GM19397 (cell line): ENCODE measurements around the gene KRTAP13-2.

Source experiments
- ATAC-seq: cut with Tn5 transposase; IDR thresholded peaks from one replicate; pipeline ENCODE4 v1.9.1; 2021; ENCODE audit warnings: mild to moderate bottlenecking, moderate library complexity; ENCODE audit not compliant: unreplicated experiment

KRTAP13-2 gene

GRCh38 chr21:30372139-30372770 is at the start of gene KRTAP13-2:
KRTAP13-2 (minus strand) TSS chr21:30372271; CDS start chr21:30372213, 58 bp downstream.
- ATAC-seq: no peak

- no peak for ATAC-seq
Observed at GRCh38 chr21:30415993-30416392, 43.9 kb upstream of the KRTAP13-2 start.

DNA sequence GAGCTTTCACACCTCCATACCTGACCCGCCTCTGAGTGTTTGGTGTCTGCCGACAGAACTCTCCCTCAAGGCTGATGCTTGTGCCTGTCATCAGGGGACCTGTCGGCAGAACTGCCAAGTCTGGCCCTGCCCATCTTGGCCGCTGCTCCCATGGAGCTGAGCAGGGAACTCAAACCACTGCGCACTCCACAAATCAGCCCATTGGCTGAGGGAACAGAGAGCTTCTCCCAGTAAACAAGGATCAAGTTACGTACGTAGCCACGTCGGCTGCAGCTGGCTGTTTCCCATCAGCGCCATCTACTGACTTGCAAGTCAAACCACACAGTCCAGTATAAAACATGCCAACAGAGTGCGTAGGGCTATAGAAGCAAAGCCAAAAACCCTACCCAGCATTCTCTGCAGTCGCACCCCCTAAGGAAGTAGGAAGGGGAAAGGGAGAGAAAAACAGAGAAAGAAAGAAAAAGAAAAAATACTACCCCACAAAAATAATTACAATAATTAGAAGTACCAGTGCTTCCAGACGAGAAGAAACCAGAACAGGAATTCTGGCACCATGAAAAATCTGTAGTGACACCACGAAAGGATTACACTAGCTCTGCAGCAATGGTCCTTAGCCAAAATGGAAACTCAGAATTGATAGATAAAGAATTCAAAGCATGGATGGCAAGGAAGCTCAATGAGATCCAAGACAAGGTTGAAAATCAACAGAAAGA is 36.9 kb upstream of the KRTAP13-2 start:
- ATAC-seq: no peak

DNA sequence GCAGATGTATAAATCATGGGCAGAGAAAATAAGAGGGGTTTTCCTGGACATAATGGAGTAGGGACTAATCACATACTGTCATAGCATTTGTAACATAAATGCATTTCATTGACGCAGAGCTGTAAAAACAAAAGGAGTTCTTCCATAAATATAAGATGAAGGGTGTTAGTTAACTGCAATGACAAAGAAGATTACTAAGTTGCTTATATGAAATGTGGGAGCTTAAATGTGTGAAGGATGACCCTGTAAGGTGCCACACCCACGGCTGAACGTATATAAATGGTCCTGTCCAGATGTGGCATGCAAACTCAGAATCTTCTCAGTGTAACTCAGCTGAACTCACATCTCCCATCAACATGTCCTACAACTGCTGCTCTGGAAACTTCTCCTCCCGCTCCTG is 23.7 kb upstream of the KRTAP13-2 start, which contains the start of gene KRTAP13-1:
Gene KRTAP13-1, plus strand, starts transcription at position 301 of the 400 bp plus-strand sequence. Its CDS starts 56 bp downstream, at position 357.
- ATAC-seq: no peak

DNA sequence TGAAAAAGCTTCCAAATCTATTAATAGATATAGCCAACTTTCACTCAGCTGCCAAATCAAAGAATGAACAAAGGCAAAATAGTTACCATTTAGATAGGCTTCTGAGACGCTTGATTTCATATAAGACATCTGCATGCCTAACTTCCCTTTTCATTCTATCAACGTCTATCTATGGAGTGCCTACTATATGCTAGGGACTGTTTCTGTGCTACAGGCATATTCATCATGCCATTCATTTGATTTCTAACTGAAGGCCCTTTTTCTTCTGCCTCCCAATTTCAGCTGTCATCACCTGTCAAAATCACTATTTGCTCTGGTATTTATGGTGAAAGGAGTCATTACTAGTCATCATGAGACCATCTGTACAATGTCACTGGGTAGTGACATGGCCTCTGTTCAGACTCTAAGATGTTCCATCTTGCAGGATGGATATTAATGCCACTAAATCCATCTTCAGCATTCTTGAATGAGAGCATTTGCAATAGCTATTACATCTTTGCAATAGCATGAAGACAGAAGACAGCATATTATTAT is 19.5 kb upstream of the KRTAP13-2 start:
- ATAC-seq: no peak

GRCh38 chr21:30382201-30382600 is 10.1 kb upstream of the KRTAP13-2 start:
- no peak for ATAC-seq

DNA sequence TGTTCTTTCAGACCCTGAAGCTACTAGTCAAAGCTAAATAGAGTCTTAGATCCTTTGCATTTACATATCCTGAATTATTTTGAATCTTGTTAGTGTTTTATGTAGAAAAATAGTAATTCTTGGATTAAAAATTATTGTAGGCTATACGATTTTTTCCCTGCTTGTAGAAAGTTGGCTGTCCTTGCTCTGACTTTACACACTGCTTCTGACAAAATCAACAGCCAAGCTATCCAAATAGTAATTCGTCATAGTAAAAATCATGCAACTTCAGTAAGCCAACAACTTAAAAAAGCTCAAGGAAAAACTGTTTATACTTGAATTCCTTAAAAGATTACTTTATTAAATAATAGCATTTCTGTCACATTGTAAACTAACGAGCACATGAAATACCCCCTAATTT is 16.2 kb downstream of the KRTAP13-2 start:
- no peak for ATAC-seq

DNA sequence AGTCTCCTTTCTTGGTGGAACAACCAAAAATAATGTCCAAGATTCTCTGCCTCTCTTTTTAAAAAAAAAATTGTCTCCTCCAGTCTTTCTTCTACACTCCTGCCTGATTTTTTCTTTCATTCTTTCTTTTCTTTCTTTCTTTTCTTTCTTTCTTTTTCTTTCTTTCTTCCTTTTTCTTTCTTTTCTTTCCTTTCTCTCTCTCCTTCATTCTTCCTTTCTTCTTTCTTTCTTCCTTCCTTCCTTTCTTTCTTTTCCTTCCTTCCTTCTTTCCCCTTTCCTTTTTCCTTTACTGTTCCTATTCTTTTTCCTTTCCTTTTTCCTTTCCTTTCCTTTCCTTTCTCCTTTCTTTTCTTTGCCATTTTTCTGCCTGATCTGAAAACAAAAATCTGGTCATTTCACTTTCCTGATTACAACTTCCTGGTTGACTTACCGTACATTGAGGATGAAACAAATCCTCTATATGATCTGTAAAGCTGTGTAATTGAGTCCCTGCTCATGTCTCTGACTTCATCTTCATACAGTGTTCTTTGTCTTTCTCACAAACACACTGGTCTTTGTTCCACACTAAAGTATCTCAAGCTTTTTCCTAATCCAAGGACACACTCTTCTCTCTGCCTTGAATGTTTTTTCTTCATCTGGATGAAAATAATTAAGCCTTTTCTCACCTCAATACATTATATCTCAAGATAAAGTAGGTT is 17.6 kb downstream of the KRTAP13-2 start:
- no peak for ATAC-seq

- no peak for ATAC-seq
Observed at GRCh38 chr21:30351534-30351933, 20.5 kb downstream of the KRTAP13-2 start.

- no peak for ATAC-seq
Observed at GRCh38 chr21:30349572-30349971, 22.5 kb downstream of the KRTAP13-2 start.

DNA sequence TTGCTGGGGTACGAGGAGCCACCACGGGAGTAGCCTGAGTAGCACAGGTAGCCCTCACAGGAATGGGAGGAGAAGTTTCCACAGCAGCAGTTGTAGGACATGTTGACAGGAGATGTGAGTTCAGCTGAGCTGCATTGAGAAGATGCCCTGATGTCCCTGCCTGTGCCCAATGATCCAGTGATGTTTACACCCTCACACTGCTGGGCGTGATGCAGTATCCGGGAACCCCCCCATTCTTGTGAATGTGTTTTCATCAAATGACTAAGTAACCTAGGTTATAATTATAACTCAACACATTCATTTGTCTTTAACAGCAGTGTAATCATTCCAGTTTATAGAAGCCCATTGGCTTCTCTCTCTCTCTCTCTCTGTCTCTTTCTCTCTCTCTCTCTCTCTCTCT is 23.6 kb downstream of the KRTAP13-2 start, which contains the start of gene KRTAP23-1:
Gene KRTAP23-1, minus strand, starts transcription at position 101 of the 400 bp plus-strand sequence. Its CDS starts 0 bp downstream, at position 101.
- no peak for ATAC-seq

- ATAC-seq: no peak
Observed at GRCh38 chr21:30345014-30345413, 27.1 kb downstream of the KRTAP13-2 start.

DNA sequence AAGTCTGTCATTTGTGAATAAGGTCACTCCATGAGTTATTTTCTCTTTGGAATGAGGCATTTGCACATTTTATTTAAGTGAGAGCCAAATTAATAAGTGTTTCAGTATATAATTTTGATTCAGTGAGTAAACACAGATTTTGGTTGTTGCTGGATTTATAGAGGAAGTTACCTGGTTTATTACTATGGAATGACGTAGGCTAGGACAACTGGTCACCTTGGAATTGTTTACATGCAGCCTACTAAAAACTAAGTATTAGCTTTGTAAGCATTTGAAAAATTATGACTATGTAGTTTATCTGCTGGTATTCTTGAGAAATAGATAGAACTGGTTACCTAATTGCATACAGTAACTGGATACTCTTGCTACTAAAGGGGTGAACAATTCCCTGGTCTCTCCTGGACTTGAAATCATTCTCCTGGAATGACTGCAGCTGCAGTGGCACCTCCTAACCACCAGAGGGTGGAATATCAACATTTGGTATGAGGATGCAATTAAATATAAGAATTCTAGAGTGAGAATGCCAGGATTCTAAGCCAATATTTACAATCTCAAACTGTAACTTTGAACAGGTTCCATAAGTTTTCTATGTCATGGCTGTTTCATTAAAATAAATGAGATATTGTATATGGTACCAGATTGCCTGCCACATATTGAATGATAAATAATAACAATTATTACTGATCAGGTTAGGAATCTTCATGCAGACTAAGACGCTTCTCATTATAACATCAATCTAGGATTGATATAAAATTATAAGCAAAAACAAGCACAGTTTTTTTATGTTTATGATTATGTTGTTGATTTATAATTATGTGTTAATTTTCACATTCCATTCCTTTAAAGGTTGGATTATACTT is 31.1 kb downstream of the KRTAP13-2 start:
- no peak for ATAC-seq

GRCh38 chr21:30338717-30339116 is 33.4 kb downstream of the KRTAP13-2 start:
- no peak for ATAC-seq

DNA sequence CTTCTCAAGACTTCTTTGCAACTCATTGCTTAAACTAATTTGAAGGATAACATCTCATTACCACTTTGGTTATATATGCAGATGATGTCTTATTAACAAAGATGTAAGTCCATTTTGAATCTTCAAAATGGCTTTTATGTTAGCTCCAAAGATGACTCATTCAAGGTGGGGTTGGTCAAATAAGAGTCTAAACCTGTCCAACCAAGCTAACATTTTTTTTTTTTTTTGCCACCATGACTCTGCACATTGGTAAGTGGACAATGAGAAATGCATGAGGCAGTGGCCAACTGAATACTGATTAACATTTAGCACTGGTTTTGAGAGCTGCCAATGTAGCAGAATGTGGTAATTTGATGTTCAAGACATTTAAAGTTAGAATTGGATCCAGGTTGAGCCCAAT is 34.3 kb downstream of the KRTAP13-2 start:
- no peak for ATAC-seq

DNA sequence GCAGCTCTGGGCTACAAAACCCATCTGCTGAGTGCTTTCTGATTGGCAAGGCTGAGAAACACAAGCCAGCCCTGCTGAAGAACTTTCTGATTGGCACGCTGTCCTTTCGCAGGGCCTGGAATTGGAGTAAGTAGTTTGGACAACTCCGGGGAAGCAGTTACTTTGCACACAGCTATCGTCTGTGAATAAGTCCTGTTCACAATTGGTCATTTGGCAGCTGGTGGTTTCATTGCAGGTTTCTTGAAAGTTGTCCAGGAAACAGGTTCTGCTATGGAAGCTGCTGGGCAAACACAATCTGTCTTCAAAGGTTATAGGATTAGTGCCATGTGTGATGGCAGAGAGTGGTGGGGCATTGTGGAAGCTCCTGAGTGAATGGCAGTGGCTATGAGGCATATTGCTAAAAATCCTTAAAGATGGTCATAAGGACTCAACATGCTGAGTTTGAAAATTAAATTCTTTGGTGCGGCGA is 34.8 kb downstream of the KRTAP13-2 start, which contains the start of gene KRTAP27-1:
Gene KRTAP27-1, minus strand, starts transcription at position 419 of the 469 bp plus-strand sequence. Its CDS starts 26 bp downstream, at position 393.
- ATAC-seq: no peak

- no peak for ATAC-seq
Observed at GRCh38 chr21:30336596-30336995, 35.5 kb downstream of the KRTAP13-2 start.

GRCh38 chr21:30333736-30334135 is 38.3 kb downstream of the KRTAP13-2 start:
- ATAC-seq: no peak

DNA sequence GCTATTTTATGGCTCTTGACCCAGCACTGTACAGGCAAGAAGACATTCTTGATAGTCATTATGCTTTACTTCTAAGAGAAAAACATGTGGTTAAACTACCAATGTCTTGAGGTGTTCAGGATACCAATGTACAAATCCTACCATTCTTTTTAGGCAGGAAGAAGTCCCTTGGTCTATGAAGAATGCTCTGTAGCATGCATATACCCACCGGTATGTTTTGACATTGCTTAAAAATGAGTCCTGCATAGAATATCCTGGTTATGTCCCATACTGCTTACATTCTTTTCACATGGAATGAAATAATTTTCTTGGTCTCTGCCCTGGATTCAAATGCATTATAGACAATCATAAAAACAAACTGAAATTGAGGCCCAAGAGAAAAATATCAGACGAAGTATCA is 39.4 kb downstream of the KRTAP13-2 start:
- ATAC-seq: no peak

DNA sequence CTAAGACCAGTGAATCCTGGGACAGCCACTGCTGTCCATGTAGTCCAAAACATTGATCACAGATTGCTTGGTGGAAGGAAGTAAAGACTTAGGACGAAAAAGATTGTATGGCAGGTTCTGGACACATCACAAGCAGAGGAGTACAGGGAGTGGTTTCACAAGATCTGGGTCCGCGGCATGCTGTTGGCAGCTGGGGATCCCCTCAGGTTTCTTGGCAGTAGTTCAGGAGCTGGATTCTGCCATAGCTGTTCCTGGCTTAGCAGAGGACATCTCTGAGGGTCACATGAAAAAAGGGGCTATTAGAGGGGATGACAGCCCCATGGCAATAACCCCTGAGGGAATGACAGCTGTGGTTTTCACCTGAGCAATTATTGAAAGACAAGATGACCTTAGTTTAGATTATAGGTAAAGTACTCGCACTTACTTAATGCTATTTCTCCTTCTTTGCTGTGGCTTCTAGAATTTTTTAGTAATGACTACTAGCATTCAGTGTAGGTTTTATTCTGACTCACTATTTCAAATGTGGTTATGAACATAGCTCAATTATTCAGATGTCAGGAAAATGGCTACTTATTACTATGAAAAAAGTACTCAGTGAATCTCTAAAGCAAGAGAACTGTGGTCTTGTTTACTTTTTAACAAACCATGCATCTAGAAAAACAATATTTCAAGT is 42.7 kb downstream of the KRTAP13-2 start:
- no peak for ATAC-seq
